Measurements from ENCODE around the gene DDX51.

DNA sequence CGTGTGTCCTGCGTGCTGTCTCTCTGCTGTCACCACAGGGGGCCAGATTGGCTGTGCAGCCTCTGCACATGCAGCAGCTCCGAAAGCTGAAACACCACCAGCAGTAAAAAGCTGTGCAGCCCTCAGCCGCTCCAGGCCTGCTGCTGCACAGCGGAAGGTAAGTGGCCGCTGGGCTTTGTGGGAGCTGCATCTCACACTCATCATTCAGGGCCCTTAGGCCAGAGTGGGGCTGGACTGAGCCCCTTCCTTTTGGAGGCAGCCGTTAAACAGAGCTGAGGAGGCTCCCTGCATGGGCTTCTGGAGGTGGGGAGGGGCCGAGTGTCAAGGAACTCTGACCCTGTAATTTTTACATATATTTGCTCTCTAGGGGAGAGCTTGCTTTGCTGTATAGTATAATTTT is 17.1 kb downstream of the DDX51 start:
- TF ChIP-seq, protein P1, sequence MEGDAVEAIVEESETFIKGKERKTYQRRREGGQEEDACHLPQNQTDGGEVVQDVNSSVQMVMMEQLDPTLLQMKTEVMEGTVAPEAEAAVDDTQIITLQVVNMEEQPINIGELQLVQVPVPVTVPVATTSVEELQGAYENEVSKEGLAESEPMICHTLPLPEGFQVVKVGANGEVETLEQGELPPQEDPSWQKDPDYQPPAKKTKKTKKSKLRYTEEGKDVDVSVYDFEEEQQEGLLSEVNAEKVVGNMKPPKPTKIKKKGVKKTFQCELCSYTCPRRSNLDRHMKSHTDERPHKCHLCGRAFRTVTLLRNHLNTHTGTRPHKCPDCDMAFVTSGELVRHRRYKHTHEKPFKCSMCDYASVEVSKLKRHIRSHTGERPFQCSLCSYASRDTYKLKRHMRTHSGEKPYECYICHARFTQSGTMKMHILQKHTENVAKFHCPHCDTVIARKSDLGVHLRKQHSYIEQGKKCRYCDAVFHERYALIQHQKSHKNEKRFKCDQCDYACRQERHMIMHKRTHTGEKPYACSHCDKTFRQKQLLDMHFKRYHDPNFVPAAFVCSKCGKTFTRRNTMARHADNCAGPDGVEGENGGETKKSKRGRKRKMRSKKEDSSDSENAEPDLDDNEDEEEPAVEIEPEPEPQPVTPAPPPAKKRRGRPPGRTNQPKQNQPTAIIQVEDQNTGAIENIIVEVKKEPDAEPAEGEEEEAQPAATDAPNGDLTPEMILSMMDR (IDR thresholded peaks at IDR 0.05), result no peak
- TF ChIP-seq POLR2AphosphoS5 (IDR thresholded peaks at IDR 0.05; ENCODE audit: low read depth, low read length), result no peak

All from Panc1 (cell line).